Ovary (tissue), 3 donors: ENCODE measurements around the gene SNHG17.

Experiments used
- CTCF ChIP-seq, 3 donors: fragments of 450-650 bp in 2 of 3; fragments of 200-600 bp in 1 of 3; IDR thresholded peaks; one replicate each; pipeline versions ENCODE4 v1.5.1 to v1.8.0; 2016 to 2022; ENCODE audit warnings: antibody characterized with exemption in 3 of 3, mild to moderate bottlenecking in 1 of 3
- POLR2A ChIP-seq: fragments of 450-650 bp; IDR thresholded peaks from one replicate; pipeline ENCODE4 v1.6.1; 2017; ENCODE audit warnings: antibody characterized with exemption, mild to moderate bottlenecking, moderate library complexity
- donor health status: DM: no; HTN: no; CAD: no.

GRCh38 chr20:38386851-38387250 is 48.3 kb downstream of the SNHG17 start:
- no peak for TF ChIP-seq CTCF (IDR thresholded peaks at IDR 0.05)
- no peak for TF ChIP-seq POLR2A
